Spleen (tissue), 7 donors: Measurements from ENCODE around the gene ENPP6.

Experiments
- CTCF ChIP-seq, 11 experiments: fragments of 200-600 bp in 7 of 11; fragments of 450-650 bp in 4 of 11; sonication (generic) in 4 of 11; IDR thresholded peaks in 8 of 11; conservative IDR thresholded peaks in 3 of 11; 1 replicate in 7 of 11; 2 replicates in 4 of 11; pipeline versions ENCODE4 v1.4.0 to v1.8.0; 2016 to 2021; ENCODE audit warnings: antibody characterized with exemption in 11 of 11, inconsistent platforms in 4 of 11, mild to moderate bottlenecking in 1 of 11
- POLR2A ChIP-seq, 3 donors: fragments of 450-650 bp; IDR thresholded peaks; one replicate each; pipeline ENCODE4 v1.5.1; 2017; ENCODE audit warnings: antibody characterized with exemption in 3 of 3, mild to moderate bottlenecking in 1 of 3
- POLR2AphosphoS5 ChIP-seq, 3 donors: sonication (generic); formaldehyde crosslinking; IDR thresholded peaks; one replicate each; pipeline ENCODE4 v1.5.1; 2017; ENCODE audit warnings: antibody characterized with exemption in 3 of 3
- donor health status: DM: no; HTN: no; CAD: no; lungs with moderate emphysema.
- donor health status: DM: no; HTN: no; CAD: no.
- donor health status: DM: no; HTN: no; CAD: no.

GRCh38 chr4:184255871-184256642, 38.4 kb upstream of the ENPP6 start:
- TF ChIP-seq CTCF (IDR thresholded peaks at IDR 0.05 in 8 of 11, conservative IDR thresholded peaks at IDR 0.05 in 3 of 11) (no peak), POLR2AphosphoS5 (IDR thresholded peaks at IDR 0.05) (no peak), POLR2A (IDR thresholded peaks at IDR 0.05) (no peak)
